ENCODE data around the gene CDR2L. TPM values are rescaled to one million over a fixed set of nuclear protein-coding genes. Genes with fewer than 3 reads are reported as not detected.
A peak's percentile ranks its signal among the peaks of the same experiment; 100 is the strongest.
"Not testable (repeated sequence)": the region's sequence is repeated elsewhere in the genome, so short reads cannot be mapped to it uniquely, and the experiment has no call there.

CDR2L gene
- total and polyA plus RNA-seq, 7 donors: 2.4 to 16.9 (median 9.3) TPM

GRCh38 chr17:74981318-74981978, 6.0 kb upstream of the CDR2L start:
- Histone ChIP-seq H3K36me3 (no peaks in the 10 kb centered on the region), H3K27me3 (no peaks in the 10 kb centered on the region), H3K4me1 (peaks cover 0 to 19% (median 13%) of the 10 kb centered on the region in 4 donors), H3K4me3 (peak overlapping the region; percentile 62 to 78 (median 64)), H3K27ac (peak overlapping the region; percentile 88 to 91 (median 88)), H3K9me3 (no peaks in the 10 kb centered on the region)
- 53 to 65% methylated on average over 16 of the region's 16 CpGs for WGBS, 2 donors
- intact Hi-C loops (cut with DNase I): no loop called here
- TF ChIP-seq POLR2AphosphoS5 (IDR thresholded peaks at IDR 0.05) (no peak), EP300 (IDR thresholded peaks at IDR 0.05) (no peak), POLR2A (IDR thresholded peaks at IDR 0.05) (no peak), CTCF (IDR thresholded peaks at IDR 0.05) (no peak)
- no peak for DNase-seq

GRCh38 chr17:74981979-74982662, 5.3 kb upstream of the CDR2L start:
- WGBS, 2 donors: 0 to 1% methylated on average over 61 of the region's 61 CpGs
- intact Hi-C loops (cut with DNase I): no loop called here
- Histone ChIP-seq H3K4me3 (peak overlapping the region; percentile 62 to 78 (median 64)), H3K27me3 (no peaks in the 10 kb centered on the region), H3K9me3 (no peaks in the 10 kb centered on the region), H3K27ac (peak overlapping the region; percentile 88 to 91 (median 88)), H3K4me1 (peaks cover 0 to 24% (median 18%) of the 10 kb centered on the region in 4 donors), H3K36me3 (no peaks in the 10 kb centered on the region)
- DNase-seq: peak; percentile 85
- peak in 1 of 4 experiments; percentile 21 for TF ChIP-seq CTCF (IDR thresholded peaks at IDR 0.05)
- TF ChIP-seq EP300 (IDR thresholded peaks at IDR 0.05): no peak
- TF ChIP-seq POLR2A (IDR thresholded peaks at IDR 0.05): peak in 1 of 2 donors; percentile 44
- TF ChIP-seq POLR2AphosphoS5 (IDR thresholded peaks at IDR 0.05): peak; percentile 55 to 78 (median 74)

GRCh38 chr17:74982663-74983313, 4.6 kb upstream of the CDR2L start:
- DNase-seq; H3K36me3 ChIP-seq; intact Hi-C loops (cut with DNase I); H3K27me3 ChIP-seq; H3K9me3 ChIP-seq: not testable (repeated sequence)
- Histone ChIP-seq H3K4me1 (peaks cover 0 to 25% (median 19%) of the 10 kb centered on the region in 4 donors), H3K4me3 (peak overlapping the region; percentile 62 to 78 (median 64)), H3K27ac (peak overlapping the region; percentile 88 to 91 (median 88))
- WGBS, 2 donors: 40 to 45% methylated on average over 14 of the region's 14 CpGs

- no peak overlapping the region for H3K27ac ChIP-seq
- no peaks in the 10 kb centered on the region for H3K9me3 ChIP-seq
- no peak overlapping the region for H3K4me3 ChIP-seq
- H3K27me3 ChIP-seq: no peaks in the 10 kb centered on the region
- TF ChIP-seq EP300 (IDR thresholded peaks at IDR 0.05): no peak
- no peak for TF ChIP-seq CTCF (IDR thresholded peaks at IDR 0.05)
- TF ChIP-seq POLR2A (IDR thresholded peaks at IDR 0.05): no peak
- no peak for TF ChIP-seq POLR2AphosphoS5 (IDR thresholded peaks at IDR 0.05)
- H3K36me3 ChIP-seq: no peaks in the 10 kb centered on the region
- 83 to 96% methylated on average over 3 of the region's 3 CpGs for WGBS, 2 donors
- H3K4me1 ChIP-seq: peaks cover 0 to 44% (median 34%) of the 10 kb centered on the region in 4 donors
- no peak for DNase-seq
- intact Hi-C loops (cut with DNase I): loop anchor here (5.0 kb wide), 2 partner anchors 46 to 61 kb away; partner anchors contain the start of genes ATP5PD and KCTD2
These were observed 1.2 kb upstream of the CDR2L start for GRCh38 chr17:74986206-74986576.
